IMR-90 (cell line): Measurements from ENCODE around the gene TNRC6C. TPM values are rescaled to one million over a fixed set of nuclear protein-coding genes. Genes with fewer than 3 reads are reported as not detected.

Source experiments
- ATAC-seq: fragments of 200-7000 bp; cut with Tn5 transposase; 2 replicates; pipeline ENCODE4 v1.9.1; 2020; ENCODE audit warnings: low read depth, mild to moderate bottlenecking, moderate library complexity
- BruUV-seq: library from RNA; stranded (reverse); fragments of 400-500 nt; replicated peaks from 2 replicates; lab custom pipeline; 2021; lab: Mats Ljungman, UMichigan
- CTCF ChIA-PET: fragments of 300-600 bp; formaldehyde crosslinking; extraction: SDS; loops from one replicate; lab custom pipeline; 2021; ENCODE audit warnings: antibody characterized with exemption; lab: Yijun Ruan, JAX
- POLR2A ChIA-PET: fragments of 300-600 bp; sonication (Branson Sonifier 250); formaldehyde crosslinking; loops from one replicate; lab custom pipeline; 2022; ENCODE audit warnings: antibody characterized with exemption; ENCODE audit not compliant: unreplicated experiment; lab: Charles Lee
- DNase-seq: peaks from one replicate; pipeline ENCODE4 v3.0.0; 2013
- H2AFZ ChIP-seq: replicated peaks from 2 replicates; pipeline ENCODE3; 2013; ENCODE audit warnings: low read length, mild to moderate bottlenecking; ENCODE audit not compliant: poor library complexity
- H2AK5ac ChIP-seq: 2 replicates; pipeline ENCODE4 v1.6.1; 2013; ENCODE audit warnings: low read depth, low read length, inconsistent platforms
- H2AK9ac ChIP-seq: replicated peaks from 2 replicates; pipeline ENCODE3; 2013; ENCODE audit warnings: mild to moderate bottlenecking, low read depth, low read length, moderate library complexity; ENCODE audit not compliant: poor library complexity
- H2BK120ac ChIP-seq: 2 replicates; pipeline ENCODE4 v1.6.1; 2013; ENCODE audit warnings: low read depth, low read length, inconsistent platforms
- H2BK15ac ChIP-seq: 3 replicates; pipeline ENCODE4 v1.6.1; 2013; ENCODE audit warnings: low read depth, low read length, inconsistent platforms
- H2BK20ac ChIP-seq: 2 replicates; pipeline ENCODE4 v1.6.1; 2013; ENCODE audit warnings: low read depth, mild to moderate bottlenecking, inconsistent platforms, low read length, moderate library complexity
- H2BK5ac ChIP-seq: 2 replicates; pipeline ENCODE4 v1.6.1; 2013; ENCODE audit warnings: mild to moderate bottlenecking, low read depth, low read length, inconsistent platforms; ENCODE audit not compliant: poor library complexity, severe bottlenecking
- H3K14ac ChIP-seq: replicated peaks from 2 replicates; pipeline ENCODE4 v1.6.1; 2013; ENCODE audit warnings: low read depth, low read length, inconsistent platforms
- H3K18ac ChIP-seq: 2 replicates; pipeline ENCODE4 v1.6.1; 2013; ENCODE audit warnings: low read depth, low read length, control low read depth
- H3K23ac ChIP-seq: 2 replicates; pipeline ENCODE4 v1.6.1; 2013; ENCODE audit warnings: low read depth, low read length, inconsistent platforms
- H3K27ac ChIP-seq: 2 replicates; pipeline ENCODE4 v1.5.1; 2013; ENCODE audit warnings: mild to moderate bottlenecking, control low read depth, low read length; ENCODE audit not compliant: insufficient read depth
- H3K27me3 ChIP-seq: 2 replicates; pipeline ENCODE4 v1.6.1; 2013; ENCODE audit warnings: low read length; ENCODE audit not compliant: control insufficient read depth, insufficient read depth
- H3K36me3 ChIP-seq: 2 replicates; pipeline ENCODE4 v1.6.1; 2013; ENCODE audit warnings: low read length, mixed read lengths; ENCODE audit not compliant: control insufficient read depth, insufficient read depth
- H3K4ac ChIP-seq: 2 replicates; pipeline ENCODE4 v1.6.1; 2013; ENCODE audit warnings: low read depth, low read length, inconsistent platforms
- H3K4me1 ChIP-seq: 2 replicates; pipeline ENCODE4 v1.6.1; 2013; ENCODE audit warnings: low read length, mixed read lengths; ENCODE audit not compliant: control insufficient read depth, insufficient read depth
- H3K4me2 ChIP-seq: 2 replicates; pipeline ENCODE4 v1.6.1; 2013; ENCODE audit warnings: low read depth, mild to moderate bottlenecking, control low read depth, low read length, moderate library complexity
- H3K4me3 ChIP-seq: 2 replicates; pipeline ENCODE4 v1.5.1; 2013; ENCODE audit warnings: low read depth, mild to moderate bottlenecking, control low read depth, low read length, moderate library complexity; ENCODE audit not compliant: insufficient read depth
- H3K56ac ChIP-seq: 2 replicates; pipeline ENCODE4 v1.6.1; 2013; ENCODE audit warnings: low read length, inconsistent platforms; ENCODE audit not compliant: insufficient read depth; ENCODE audit errors: extremely low read depth
- H3K79me1 ChIP-seq, 2 experiments: 2 replicates each; pipeline ENCODE4 v1.6.1; 2013; ENCODE audit warnings: low read length in 2 of 2, inconsistent platforms in 1 of 2, low read depth in 1 of 2
- H3K9ac ChIP-seq: 2 replicates; pipeline ENCODE4 v1.6.1; 2013; ENCODE audit warnings: low read depth, low read length, control low read depth
- H3K9me1 ChIP-seq: 2 replicates; pipeline ENCODE4 v1.6.1; 2013; ENCODE audit warnings: low read length, inconsistent platforms; ENCODE audit not compliant: insufficient read depth
- H3K9me3 ChIP-seq: 2 replicates; pipeline ENCODE4 v1.6.1; 2013; ENCODE audit warnings: low read length; ENCODE audit not compliant: control insufficient read depth, insufficient read depth
- H4K20me1 ChIP-seq: 2 replicates; pipeline ENCODE4 v1.6.1; 2013; ENCODE audit warnings: low read length, inconsistent platforms; ENCODE audit not compliant: insufficient read depth
- H4K5ac ChIP-seq: 2 replicates; pipeline ENCODE4 v1.6.1; 2013; ENCODE audit warnings: mild to moderate bottlenecking, low read depth, low read length, control low read depth
- H4K8ac ChIP-seq, 2 experiments: 2 replicates each; pipeline ENCODE4 v1.6.1; 2013; ENCODE audit warnings: low read depth in 2 of 2, low read length in 2 of 2, control low read depth in 1 of 2, inconsistent platforms in 1 of 2
- H4K91ac ChIP-seq: 2 replicates; pipeline ENCODE4 v1.6.1; 2013; ENCODE audit warnings: low read depth, low read length, inconsistent platforms; ENCODE audit not compliant: insufficient read depth
- BHLHE40 ChIP-seq: fragments of 150-350 bp; IDR thresholded peaks from 2 replicates; pipeline ENCODE4 v1.6.1; 2016; ENCODE audit warnings: mild to moderate bottlenecking, low read depth, low read length
- CEBPB ChIP-seq: IDR thresholded peaks from 2 replicates; pipeline ENCODE4 v1.6.1; 2012; ENCODE audit warnings: low read depth, low read length, improper control_type of control experiment
- CHD1 ChIP-seq: IDR thresholded peaks from 2 replicates; pipeline ENCODE4 v1.6.1; 2012; ENCODE audit warnings: low read depth, low read length, improper control_type of control experiment
- ELK1 ChIP-seq: fragments of 150-350 bp; IDR thresholded peaks from 2 replicates; pipeline ENCODE4 v1.6.1; 2016; ENCODE audit warnings: low read depth, mild to moderate bottlenecking, low read length, moderate library complexity, borderline replicate concordance
- FOS ChIP-seq: fragments of 150-350 bp; IDR thresholded peaks from 2 replicates; pipeline ENCODE4 v1.6.1; 2016; ENCODE audit warnings: low read depth, low read length
- MAFK ChIP-seq: IDR thresholded peaks from 2 replicates; pipeline ENCODE4 v1.6.1; 2012; ENCODE audit warnings: low read depth, low read length, improper control_type of control experiment
- MAZ ChIP-seq: IDR thresholded peaks from 2 replicates; pipeline ENCODE4 v1.6.1; 2012; ENCODE audit warnings: low read depth, mild to moderate bottlenecking, low read length, improper control_type of control experiment, moderate library complexity, borderline replicate concordance
- MXI1 ChIP-seq: IDR thresholded peaks from 2 replicates; pipeline ENCODE4 v1.6.1; 2012; ENCODE audit warnings: low read depth, mild to moderate bottlenecking, low read length, moderate library complexity, borderline replicate concordance
- NFE2L2 ChIP-seq: fragments of 150-350 bp; IDR thresholded peaks from 2 replicates; pipeline ENCODE4 v1.6.1; 2016; ENCODE audit warnings: low read depth, mild to moderate bottlenecking, low read length
- POLR2A ChIP-seq: IDR thresholded peaks from 2 replicates; pipeline ENCODE4 v1.6.1; 2012; ENCODE audit warnings: mild to moderate bottlenecking, low read depth, low read length
- RAD21 ChIP-seq: IDR thresholded peaks from 2 replicates; pipeline ENCODE4 v1.6.1; 2012; ENCODE audit warnings: low read length, improper control_type of control experiment
- RCOR1 ChIP-seq: IDR thresholded peaks from 2 replicates; pipeline ENCODE4 v1.6.1; 2012; ENCODE audit warnings: mild to moderate bottlenecking, low read length, improper control_type of control experiment; ENCODE audit not compliant: insufficient replicate concordance
- RFX5 ChIP-seq: IDR thresholded peaks from 2 replicates; pipeline ENCODE4 v1.8.0; 2012; ENCODE audit warnings: low read depth, mild to moderate bottlenecking, low read length, moderate library complexity
- SMC3 ChIP-seq: fragments of 150-350 bp; IDR thresholded peaks from 2 replicates; pipeline ENCODE4 v1.6.1; 2016; ENCODE audit warnings: low read depth, mild to moderate bottlenecking, antibody characterized with exemption, low read length, moderate library complexity
- WGBS, 2 experiments: methylation state at CpG; one replicate each; pipeline versions ENCODE4 v1.1.5 to v1.1.7; 2013; ENCODE audit warnings: missing lambda C conversion rate in 2 of 2; ENCODE audit not compliant: insufficient read length in 1 of 2; ENCODE audit errors: extremely low coverage in 2 of 2; 5-methylcytosine and 5-hydroxymethylcytosine counted together
- dilution Hi-C: fragments of 300-500 bp; cut with HindIII; formaldehyde crosslinking; loops from one replicate; pipeline ENCODE4 v1.14.3; 2018; ENCODE audit warnings: low sequenced_read_pairs; ENCODE audit not compliant: unreplicated experiment
- in situ Hi-C: fragments of 300-500 bp; cut with MboI; formaldehyde crosslinking; loops from 3 replicates; pipeline ENCODE4 v1.14.3; 2019; ENCODE audit warnings: low sequenced_read_pairs, inconsistent platforms, mixed read lengths
- intact Hi-C: fragments of 100-400 bp; cut with micrococcal nuclease; formaldehyde crosslinking; loops from 2 replicates; pipeline ENCODE4 v1.10.0; 2022
- polyA plus RNA-seq, 3 experiments: library from polyadenylated mRNA; depleted of rRNA; stranded (reverse); fragments of >200 nt; gene quantifications; 2 replicates each; pipeline ENCODE4 v1.2.3, GENCODE V29; 2012; ENCODE audit warnings: low replicate concordance in 1 of 3
- total RNA-seq: library from RNA; depleted of rRNA; stranded (reverse); fragments of >200 nt; gene quantifications from 2 replicates; pipeline ENCODE4 v1.2.3, GENCODE V29; 2012
- TF ChIP-seq, protein P1 (sequence below): conservative IDR thresholded peaks from 2 replicates; pipeline ENCODE4 v1.5.1; 2012; ENCODE audit warnings: mild to moderate bottlenecking, low read depth, low read length, improper control_type of control experiment
- TF ChIP-seq, protein P2 (sequence below): fragments of 150-350 bp; IDR thresholded peaks from 2 replicates; pipeline ENCODE4 v1.6.1; 2017; ENCODE audit warnings: mild to moderate bottlenecking, antibody characterized with exemption, low read length, low read depth

The TNRC6C gene
- total and polyA plus RNA-seq, 2 of the 4 experiments (the other 2 are of a cell fraction): 1.6 to 2.7 TPM

GRCh38 chr17:78105101-78105500 lies 146.6 kb downstream of the TNRC6C start:
- Histone ChIP-seq H2AK9ac (no peak overlapping the region), H2AFZ (no peak overlapping the region), H3K4me1 (no peaks in the 10 kb centered on the region; the same call in 1 of the 2 replicates), H2BK120ac (no peak overlapping the region), H3K9ac (no peak overlapping the region), H3K9me3 (no peaks in the 10 kb centered on the region), H3K36me3 (peaks cover 26% of the 10 kb centered on the region), H3K79me1 (no peaks in the 10 kb centered on the region), H3K4me2 (no peak overlapping the region), H3K23ac (no peak overlapping the region), H4K91ac (no peak overlapping the region), H3K56ac (no peak overlapping the region), H3K4ac (no peak overlapping the region), H3K27ac (no peak overlapping the region), H2BK15ac (no peak overlapping the region), H4K5ac (no peak overlapping the region), H4K20me1 (no peaks in the 10 kb centered on the region), H3K9me1 (peaks cover 3% of the 10 kb centered on the region; the same call in 1 of the 2 replicates), H3K14ac (no peak overlapping the region), H2BK20ac (no peak overlapping the region), H2AK5ac (no peak overlapping the region), H3K18ac (no peak overlapping the region), H4K8ac (no peak overlapping the region), H2BK5ac (no peak overlapping the region), H3K4me3 (no peak overlapping the region), H3K27me3 (no peaks in the 10 kb centered on the region)
- no peak for DNase-seq
- ATAC-seq: no peak
- in situ Hi-C loops: no loop called here
- CTCF ChIA-PET: interaction anchor here (1.0 kb wide), 1 partner anchor 20 kb away, joined by 4 read pairs; no protein-coding TSS in a partner anchor
- TF ChIP-seq CHD1: no peak
- no peak for TF ChIP-seq FOS
- TF ChIP-seq, protein P1, sequence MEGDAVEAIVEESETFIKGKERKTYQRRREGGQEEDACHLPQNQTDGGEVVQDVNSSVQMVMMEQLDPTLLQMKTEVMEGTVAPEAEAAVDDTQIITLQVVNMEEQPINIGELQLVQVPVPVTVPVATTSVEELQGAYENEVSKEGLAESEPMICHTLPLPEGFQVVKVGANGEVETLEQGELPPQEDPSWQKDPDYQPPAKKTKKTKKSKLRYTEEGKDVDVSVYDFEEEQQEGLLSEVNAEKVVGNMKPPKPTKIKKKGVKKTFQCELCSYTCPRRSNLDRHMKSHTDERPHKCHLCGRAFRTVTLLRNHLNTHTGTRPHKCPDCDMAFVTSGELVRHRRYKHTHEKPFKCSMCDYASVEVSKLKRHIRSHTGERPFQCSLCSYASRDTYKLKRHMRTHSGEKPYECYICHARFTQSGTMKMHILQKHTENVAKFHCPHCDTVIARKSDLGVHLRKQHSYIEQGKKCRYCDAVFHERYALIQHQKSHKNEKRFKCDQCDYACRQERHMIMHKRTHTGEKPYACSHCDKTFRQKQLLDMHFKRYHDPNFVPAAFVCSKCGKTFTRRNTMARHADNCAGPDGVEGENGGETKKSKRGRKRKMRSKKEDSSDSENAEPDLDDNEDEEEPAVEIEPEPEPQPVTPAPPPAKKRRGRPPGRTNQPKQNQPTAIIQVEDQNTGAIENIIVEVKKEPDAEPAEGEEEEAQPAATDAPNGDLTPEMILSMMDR: no peak
- no peak for TF ChIP-seq RCOR1
- no peak for TF ChIP-seq RFX5
- no peak for TF ChIP-seq CEBPB
- TF ChIP-seq, protein P2, sequence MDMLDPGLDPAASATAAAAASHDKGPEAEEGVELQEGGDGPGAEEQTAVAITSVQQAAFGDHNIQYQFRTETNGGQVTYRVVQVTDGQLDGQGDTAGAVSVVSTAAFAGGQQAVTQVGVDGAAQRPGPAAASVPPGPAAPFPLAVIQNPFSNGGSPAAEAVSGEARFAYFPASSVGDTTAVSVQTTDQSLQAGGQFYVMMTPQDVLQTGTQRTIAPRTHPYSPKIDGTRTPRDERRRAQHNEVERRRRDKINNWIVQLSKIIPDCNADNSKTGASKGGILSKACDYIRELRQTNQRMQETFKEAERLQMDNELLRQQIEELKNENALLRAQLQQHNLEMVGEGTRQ: no peak
- no peak for TF ChIP-seq BHLHE40
- TF ChIP-seq SMC3: no peak
- TF ChIP-seq MAFK: no peak
- TF ChIP-seq RAD21: no peak
- no peak for TF ChIP-seq ELK1
- TF ChIP-seq MAZ: no peak
- TF ChIP-seq POLR2A: no peak
- TF ChIP-seq NFE2L2: no peak
- TF ChIP-seq MXI1: no peak
- intact Hi-C loops: no loop called here
- 20% methylated on average over 1 of the region's 16 CpGs; no CpG with 5 or more reads in 1 of the 2 experiments for WGBS, 2 experiments
- dilution Hi-C loops: no loop called here
- BruUV-seq: no TSS peak
- POLR2A ChIA-PET: interaction anchor here (0.6 kb wide), 1 partner anchor 419 kb away, joined by 3 read pairs; no protein-coding TSS in a partner anchor
